H1 (cell line): ENCODE results near the gene IFNL4.
"Not testable (repeated sequence)": the region's sequence is repeated elsewhere in the genome, so short reads cannot be mapped to it uniquely, and the experiment has no call there.

Experiments used
- CTCF ChIP-seq, 3 experiments: IDR thresholded peaks; 1 replicate in 2 of 3; 2 replicates in 1 of 3; pipeline versions ENCODE4 v1.5.1 to v1.6.1; 2011; ENCODE audit warnings: low read length in 3 of 3, mild to moderate bottlenecking in 3 of 3, inconsistent platforms in 2 of 3, low read depth in 1 of 3, moderate library complexity in 1 of 3; ENCODE audit not compliant: insufficient read depth in 1 of 3; ENCODE audit errors: control extremely low read depth in 1 of 3
- EZH2 ChIP-seq: fragments of 200-600 bp; sonication (generic); IDR thresholded peaks from 2 replicates; pipeline ENCODE4 v1.7.1; 2012; ENCODE audit warnings: low read depth, mild to moderate bottlenecking, moderate library complexity, low read length, inconsistent platforms; ENCODE audit not compliant: severe bottlenecking
- MAX ChIP-seq: IDR thresholded peaks from 2 replicates; pipeline ENCODE4 v1.6.1; 2012; ENCODE audit warnings: inconsistent platforms

- not testable (repeated sequence) for TF ChIP-seq MAX; CTCF (IDR thresholded peaks at IDR 0.05; ENCODE audit: control extremely low read depth in 1 of 3, insufficient read depth in 1 of 3, low read depth in 1 of 3, low read length in 3 of 3); EZH2
Measured at GRCh38 chr19:39219108-39219507, 29.5 kb downstream of the IFNL4 start.
